ENCODE measurements around the gene CALM3.

DNA sequence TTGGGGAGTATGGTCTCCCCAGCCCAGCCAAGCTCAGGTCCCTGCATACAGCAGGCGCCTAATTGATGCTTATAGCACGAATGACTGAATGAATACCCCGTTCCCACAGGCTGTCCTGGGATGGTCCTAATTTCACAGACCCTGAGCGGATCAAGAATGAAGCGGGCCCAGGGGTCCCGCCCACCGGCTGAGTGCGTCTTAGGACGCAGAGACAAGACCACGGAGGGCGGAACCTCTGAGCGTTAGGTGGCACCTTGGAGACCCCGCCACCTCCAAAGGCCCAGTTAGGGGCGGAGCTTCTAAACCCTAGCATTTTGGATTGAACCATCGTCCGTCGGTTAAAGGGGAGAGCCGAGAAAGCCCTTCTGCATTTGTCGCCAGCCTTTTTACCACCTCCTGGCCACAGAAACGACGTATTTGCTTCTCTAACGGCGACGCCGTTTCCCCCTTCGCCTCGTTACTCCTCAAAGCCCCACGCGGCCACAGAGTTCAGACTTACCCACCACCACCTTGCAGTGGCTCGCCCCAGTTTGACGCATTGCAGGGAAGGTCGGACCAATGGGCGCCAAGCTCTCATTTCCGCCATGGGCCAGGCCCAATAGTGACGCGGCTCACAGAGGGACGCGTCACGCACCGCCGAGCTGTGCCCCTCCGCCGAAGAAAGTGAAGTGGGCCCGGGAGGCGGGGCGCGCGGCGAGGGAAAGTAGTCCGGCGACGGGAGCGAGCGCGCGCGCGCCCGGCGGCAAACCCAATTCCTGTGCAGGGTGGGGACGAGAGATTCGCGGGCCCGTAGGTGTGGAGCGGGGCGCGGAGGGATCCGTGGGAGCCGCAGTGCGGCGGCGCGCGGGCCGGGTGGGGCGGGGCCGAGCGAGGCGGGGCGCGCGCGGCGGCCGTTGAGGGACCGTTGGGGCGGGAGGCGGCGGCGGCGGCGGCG, 479 bp upstream of the CALM3 start:
- TF ChIP-seq, protein P1, sequence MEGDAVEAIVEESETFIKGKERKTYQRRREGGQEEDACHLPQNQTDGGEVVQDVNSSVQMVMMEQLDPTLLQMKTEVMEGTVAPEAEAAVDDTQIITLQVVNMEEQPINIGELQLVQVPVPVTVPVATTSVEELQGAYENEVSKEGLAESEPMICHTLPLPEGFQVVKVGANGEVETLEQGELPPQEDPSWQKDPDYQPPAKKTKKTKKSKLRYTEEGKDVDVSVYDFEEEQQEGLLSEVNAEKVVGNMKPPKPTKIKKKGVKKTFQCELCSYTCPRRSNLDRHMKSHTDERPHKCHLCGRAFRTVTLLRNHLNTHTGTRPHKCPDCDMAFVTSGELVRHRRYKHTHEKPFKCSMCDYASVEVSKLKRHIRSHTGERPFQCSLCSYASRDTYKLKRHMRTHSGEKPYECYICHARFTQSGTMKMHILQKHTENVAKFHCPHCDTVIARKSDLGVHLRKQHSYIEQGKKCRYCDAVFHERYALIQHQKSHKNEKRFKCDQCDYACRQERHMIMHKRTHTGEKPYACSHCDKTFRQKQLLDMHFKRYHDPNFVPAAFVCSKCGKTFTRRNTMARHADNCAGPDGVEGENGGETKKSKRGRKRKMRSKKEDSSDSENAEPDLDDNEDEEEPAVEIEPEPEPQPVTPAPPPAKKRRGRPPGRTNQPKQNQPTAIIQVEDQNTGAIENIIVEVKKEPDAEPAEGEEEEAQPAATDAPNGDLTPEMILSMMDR (IDR thresholded peaks at IDR 0.05): no peak
- no peak for TF ChIP-seq EZH2phosphoT487 (IDR thresholded peaks at IDR 0.05)
